Mesothelial cell of epicardium (in vitro differentiated cells): ENCODE measurements around the gene SUCLG2. TPM values are rescaled to one million over a fixed set of nuclear protein-coding genes. Genes with fewer than 3 reads are reported as not detected.

ENCODE experiments used
- DNase-seq, 2 experiments: peaks; one replicate each; pipeline ENCODE4 v3.0.0; 2021; ENCODE audit warnings: low spot score in 2 of 2; ENCODE audit not compliant: unreplicated experiment in 2 of 2
- H3K27ac Mint-ChIP-seq: 2 replicates; pipeline ENCODE4 v1.8.0; 2021; ENCODE audit warnings: mixed read lengths
- H3K27me3 Mint-ChIP-seq: 2 replicates; pipeline ENCODE4 v1.8.0; 2021; ENCODE audit warnings: low read depth, mixed read lengths
- H3K36me3 Mint-ChIP-seq: 2 replicates; pipeline ENCODE4 v1.8.0; 2021; ENCODE audit warnings: mixed read lengths
- H3K4me1 Mint-ChIP-seq: 2 replicates; pipeline ENCODE4 v1.8.0; 2021; ENCODE audit warnings: mixed read lengths
- H3K4me3 Mint-ChIP-seq: 2 replicates; pipeline ENCODE4 v1.8.0; 2021; ENCODE audit warnings: mild to moderate bottlenecking, moderate library complexity, mixed read lengths
- H3K9me3 Mint-ChIP-seq: 2 replicates; pipeline ENCODE4 v1.8.0; 2021; ENCODE audit warnings: mixed read lengths
- total RNA-seq: library from RNA; stranded (reverse); gene quantifications from 3 replicates; pipeline ENCODE4 v1.2.1, GENCODE V29; 2021
- TF ChIP-seq, protein P1 (sequence below): fragments of 200-600 bp; sonication (generic); IDR thresholded peaks from one replicate; pipeline ENCODE4 v1.5.0; 2021; ENCODE audit warnings: antibody characterized with exemption; ENCODE audit not compliant: unreplicated experiment

The SUCLG2 gene
- total RNA-seq, 1 donor from 2014 or later, result 35.0 TPM

DNA sequence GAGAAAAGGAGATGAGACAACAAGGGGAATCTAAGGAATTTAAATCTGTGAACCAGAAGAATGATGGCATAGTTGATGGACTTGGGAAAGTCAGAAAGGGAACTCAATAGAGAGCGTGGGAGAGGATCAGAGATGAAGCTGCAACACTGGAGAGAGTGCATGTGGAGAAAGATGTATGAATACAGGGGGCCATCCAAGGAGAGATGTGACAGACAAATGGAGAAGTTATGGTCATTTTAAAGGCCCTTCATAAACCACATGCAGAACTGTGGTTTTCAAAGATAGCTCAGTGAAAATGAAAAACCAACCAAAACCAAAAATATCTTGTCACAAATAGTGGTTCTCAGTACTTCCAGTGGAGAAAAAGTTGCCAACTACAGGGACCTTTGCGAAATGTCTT lies 265.2 kb downstream of the SUCLG2 start:
- peaks cover 20% of the 10 kb centered on the region for H3K36me3 Mint-ChIP-seq
- no peak for DNase-seq
- no peak overlapping the region for H3K27ac Mint-ChIP-seq
- no peak overlapping the region for H3K4me3 Mint-ChIP-seq
- H3K27me3 Mint-ChIP-seq, result no peaks in the 10 kb centered on the region
- H3K4me1 Mint-ChIP-seq, result peaks cover under 1% of the 10 kb centered on the region
- TF ChIP-seq, protein P1, sequence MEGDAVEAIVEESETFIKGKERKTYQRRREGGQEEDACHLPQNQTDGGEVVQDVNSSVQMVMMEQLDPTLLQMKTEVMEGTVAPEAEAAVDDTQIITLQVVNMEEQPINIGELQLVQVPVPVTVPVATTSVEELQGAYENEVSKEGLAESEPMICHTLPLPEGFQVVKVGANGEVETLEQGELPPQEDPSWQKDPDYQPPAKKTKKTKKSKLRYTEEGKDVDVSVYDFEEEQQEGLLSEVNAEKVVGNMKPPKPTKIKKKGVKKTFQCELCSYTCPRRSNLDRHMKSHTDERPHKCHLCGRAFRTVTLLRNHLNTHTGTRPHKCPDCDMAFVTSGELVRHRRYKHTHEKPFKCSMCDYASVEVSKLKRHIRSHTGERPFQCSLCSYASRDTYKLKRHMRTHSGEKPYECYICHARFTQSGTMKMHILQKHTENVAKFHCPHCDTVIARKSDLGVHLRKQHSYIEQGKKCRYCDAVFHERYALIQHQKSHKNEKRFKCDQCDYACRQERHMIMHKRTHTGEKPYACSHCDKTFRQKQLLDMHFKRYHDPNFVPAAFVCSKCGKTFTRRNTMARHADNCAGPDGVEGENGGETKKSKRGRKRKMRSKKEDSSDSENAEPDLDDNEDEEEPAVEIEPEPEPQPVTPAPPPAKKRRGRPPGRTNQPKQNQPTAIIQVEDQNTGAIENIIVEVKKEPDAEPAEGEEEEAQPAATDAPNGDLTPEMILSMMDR, result no peak
- peaks cover 7% of the 10 kb centered on the region for H3K9me3 Mint-ChIP-seq

DNA sequence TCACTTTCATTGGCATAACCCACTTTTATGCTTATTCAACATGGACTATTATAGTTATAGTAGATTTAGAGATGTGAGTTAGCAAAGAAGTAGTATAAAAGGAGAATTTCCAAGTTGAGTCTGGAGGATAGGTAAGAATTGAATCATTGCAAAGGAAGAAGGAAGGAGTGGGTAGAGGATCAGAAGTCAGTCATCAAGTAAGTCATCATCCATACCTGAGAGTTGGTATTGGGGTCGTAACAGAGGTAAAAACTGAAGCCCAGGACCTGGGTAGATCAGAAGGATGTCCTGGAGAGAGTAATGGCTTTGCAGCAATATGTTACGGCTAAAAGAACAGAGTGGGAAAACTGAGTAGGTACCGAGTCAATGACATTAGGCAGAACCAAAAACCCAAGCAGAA lies 265.7 kb downstream of the SUCLG2 start:
- H3K4me1 Mint-ChIP-seq, result peaks cover 5% of the 10 kb centered on the region
- no peak overlapping the region for H3K27ac Mint-ChIP-seq
- H3K4me3 Mint-ChIP-seq, result no peak overlapping the region
- TF ChIP-seq, protein P1, result no peak
- DNase-seq, result no peak
- H3K9me3 Mint-ChIP-seq, result peaks cover 7% of the 10 kb centered on the region
- H3K27me3 Mint-ChIP-seq, result no peaks in the 10 kb centered on the region
- peaks cover 20% of the 10 kb centered on the region for H3K36me3 Mint-ChIP-seq

DNA sequence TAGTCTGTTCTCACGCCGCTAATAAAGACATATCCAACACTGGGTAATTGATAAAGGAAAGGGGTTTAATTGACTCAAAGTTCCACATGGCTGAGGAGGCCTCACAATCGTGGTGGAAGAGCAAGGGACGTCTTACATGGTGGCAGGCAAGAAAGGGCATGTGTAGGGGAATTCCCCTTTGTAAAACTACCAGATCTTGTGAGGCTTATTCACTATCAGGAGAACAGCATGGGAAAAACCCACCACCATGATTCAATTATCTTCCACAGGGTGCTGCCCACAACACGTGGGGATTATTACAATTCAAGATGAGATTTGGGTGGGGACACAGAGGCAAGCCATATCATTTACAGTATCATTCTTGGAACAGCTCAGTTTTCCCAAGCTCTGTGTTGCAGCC lies 268.0 kb downstream of the SUCLG2 start:
- TF ChIP-seq, protein P1, result no peak
- H3K4me3 Mint-ChIP-seq, result no peak overlapping the region
- H3K36me3 Mint-ChIP-seq, result peaks cover 7% of the 10 kb centered on the region

DNA sequence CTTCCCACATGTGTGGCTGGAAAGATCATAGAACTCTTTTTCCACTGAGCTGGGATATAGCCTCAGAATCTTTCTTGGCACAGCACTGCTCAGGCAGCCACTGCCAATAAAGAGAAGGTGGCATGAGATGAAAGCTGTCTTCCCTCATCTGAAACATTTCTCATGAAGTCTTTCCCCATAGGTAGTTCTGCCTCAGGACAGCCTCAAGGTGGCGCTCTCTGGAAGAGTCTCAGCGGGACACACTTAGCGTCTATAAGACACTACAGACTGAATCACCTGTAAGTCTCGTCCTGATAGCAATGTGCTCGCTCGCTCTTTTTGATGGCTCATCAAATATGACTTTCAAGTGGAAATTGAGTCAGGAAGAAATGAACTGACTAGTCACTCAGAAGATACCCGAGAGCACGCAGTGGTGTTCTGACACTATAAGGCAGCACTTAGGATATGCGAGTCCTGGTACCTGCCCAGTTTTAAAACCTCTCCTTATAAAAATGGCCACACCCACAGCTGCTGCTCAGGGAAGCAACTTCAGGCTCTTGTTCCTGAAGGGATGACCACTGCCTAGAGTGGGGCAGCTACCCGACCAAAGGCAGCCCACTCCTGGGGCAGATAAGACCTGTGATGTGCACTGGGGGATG lies 269.5 kb downstream of the SUCLG2 start:
- no peaks in the 10 kb centered on the region for H3K27me3 Mint-ChIP-seq
- TF ChIP-seq, protein P1, result peak; percentile 37
- H3K4me3 Mint-ChIP-seq, result no peak overlapping the region
- peaks cover 7% of the 10 kb centered on the region for H3K36me3 Mint-ChIP-seq
- peak; percentile 25 to 60 for DNase-seq
- H3K9me3 Mint-ChIP-seq, result peaks cover 3% of the 10 kb centered on the region
- peaks cover 15% of the 10 kb centered on the region for H3K4me1 Mint-ChIP-seq
- H3K27ac Mint-ChIP-seq, result no peak overlapping the region

More for the DNA sequence above, 268.0 kb downstream of the SUCLG2 start:
- no peak overlapping the region for H3K27ac Mint-ChIP-seq
- peaks cover 3% of the 10 kb centered on the region for H3K9me3 Mint-ChIP-seq
- peaks cover 15% of the 10 kb centered on the region for H3K4me1 Mint-ChIP-seq
- no peaks in the 10 kb centered on the region for H3K27me3 Mint-ChIP-seq
- DNase-seq, result no peak

DNA sequence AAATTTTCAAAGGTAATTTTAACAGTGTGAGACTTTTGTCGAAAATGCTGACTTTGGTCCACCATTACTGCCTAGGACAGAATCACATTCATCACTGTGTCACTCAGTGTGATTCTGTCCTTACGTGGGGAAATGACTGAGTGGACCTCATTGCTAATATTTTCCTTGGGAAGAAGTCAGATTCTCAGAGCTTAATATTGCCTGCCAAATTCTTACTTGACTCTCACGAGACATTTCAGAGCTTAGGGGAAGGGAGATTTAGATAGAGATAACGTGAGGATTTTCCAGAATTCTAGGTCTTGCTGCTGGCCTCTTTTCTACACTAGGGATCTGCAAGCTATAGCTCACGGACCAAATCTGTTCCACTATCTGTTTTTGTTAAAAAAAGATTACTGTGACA lies 270.4 kb downstream of the SUCLG2 start:
- peaks cover 9% of the 10 kb centered on the region for H3K36me3 Mint-ChIP-seq
- H3K4me3 Mint-ChIP-seq, result no peak overlapping the region
- DNase-seq, result no peak
- H3K27me3 Mint-ChIP-seq, result no peaks in the 10 kb centered on the region
- H3K9me3 Mint-ChIP-seq, result peaks cover 3% of the 10 kb centered on the region
- peaks cover 15% of the 10 kb centered on the region for H3K4me1 Mint-ChIP-seq
- H3K27ac Mint-ChIP-seq, result no peak overlapping the region
- TF ChIP-seq, protein P1, result no peak
